NB4 (cell line): ENCODE data around the gene ZNF79.
"Not testable (repeated sequence)": the region's sequence is repeated elsewhere in the genome, so short reads cannot be mapped to it uniquely, and the experiment has no call there.

Experiments
- POLR2A ChIP-seq: IDR thresholded peaks from 2 replicates; pipeline ENCODE4 v1.6.1; 2011; ENCODE audit warnings: mild to moderate bottlenecking; ENCODE audit not compliant: insufficient read length; ENCODE audit errors: extremely low read depth
- TF ChIP-seq, protein P1 (sequence below): IDR thresholded peaks from one replicate; pipeline ENCODE4 v1.5.1; 2012; ENCODE audit warnings: low read depth, low read length
- TF ChIP-seq, protein P2 (sequence below): IDR thresholded peaks from 2 replicates; pipeline ENCODE4 v1.6.1; 2011; ENCODE audit warnings: low read depth, low read length

DNA sequence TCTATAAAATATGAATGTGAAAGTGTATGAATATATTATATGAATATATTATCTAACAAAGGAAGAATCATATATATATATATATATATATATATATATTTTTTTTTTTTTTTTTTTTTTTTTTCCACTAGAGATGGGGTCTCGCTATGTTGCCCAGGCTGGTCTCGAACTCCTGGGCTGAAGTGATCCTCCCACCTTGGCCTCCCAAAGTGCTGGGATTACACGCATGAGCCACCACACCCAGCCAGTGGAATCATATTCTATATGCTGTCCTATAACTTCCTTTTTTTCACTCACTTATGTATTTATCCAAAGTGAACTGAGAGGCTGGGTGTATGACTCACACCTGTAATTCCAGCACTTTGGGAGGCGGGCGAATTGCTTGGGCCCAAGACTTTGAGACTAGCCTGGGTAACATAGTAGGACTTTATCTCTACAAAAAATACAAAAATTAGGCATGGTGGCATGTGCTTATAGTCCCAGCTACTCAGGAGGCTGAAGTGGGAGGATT, 42.3 kb downstream of the ZNF79 start:
- TF ChIP-seq, protein P1, sequence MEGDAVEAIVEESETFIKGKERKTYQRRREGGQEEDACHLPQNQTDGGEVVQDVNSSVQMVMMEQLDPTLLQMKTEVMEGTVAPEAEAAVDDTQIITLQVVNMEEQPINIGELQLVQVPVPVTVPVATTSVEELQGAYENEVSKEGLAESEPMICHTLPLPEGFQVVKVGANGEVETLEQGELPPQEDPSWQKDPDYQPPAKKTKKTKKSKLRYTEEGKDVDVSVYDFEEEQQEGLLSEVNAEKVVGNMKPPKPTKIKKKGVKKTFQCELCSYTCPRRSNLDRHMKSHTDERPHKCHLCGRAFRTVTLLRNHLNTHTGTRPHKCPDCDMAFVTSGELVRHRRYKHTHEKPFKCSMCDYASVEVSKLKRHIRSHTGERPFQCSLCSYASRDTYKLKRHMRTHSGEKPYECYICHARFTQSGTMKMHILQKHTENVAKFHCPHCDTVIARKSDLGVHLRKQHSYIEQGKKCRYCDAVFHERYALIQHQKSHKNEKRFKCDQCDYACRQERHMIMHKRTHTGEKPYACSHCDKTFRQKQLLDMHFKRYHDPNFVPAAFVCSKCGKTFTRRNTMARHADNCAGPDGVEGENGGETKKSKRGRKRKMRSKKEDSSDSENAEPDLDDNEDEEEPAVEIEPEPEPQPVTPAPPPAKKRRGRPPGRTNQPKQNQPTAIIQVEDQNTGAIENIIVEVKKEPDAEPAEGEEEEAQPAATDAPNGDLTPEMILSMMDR = not testable (repeated sequence)
- not testable (repeated sequence) for TF ChIP-seq POLR2A
- TF ChIP-seq, protein P2, sequence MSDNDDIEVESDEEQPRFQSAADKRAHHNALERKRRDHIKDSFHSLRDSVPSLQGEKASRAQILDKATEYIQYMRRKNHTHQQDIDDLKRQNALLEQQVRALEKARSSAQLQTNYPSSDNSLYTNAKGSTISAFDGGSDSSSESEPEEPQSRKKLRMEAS = not testable (repeated sequence)
